ENCODE measurements around the gene SRR.
"Not testable (repeated sequence)": the region's sequence is repeated elsewhere in the genome, so short reads cannot be mapped to it uniquely, and the experiment has no call there.

Gene SRR

GRCh38 chr17:2299756-2300155 lies 4.0 kb upstream of the SRR start:
- TF ChIP-seq CTCF (IDR thresholded peaks at IDR 0.05; ENCODE audit: low read depth, low read length, missing control alignments), result no peak
- in situ Hi-C loops (cut with HindIII; ENCODE audit: low pct_ligation_motif_present, low sequenced_read_pairs), result no loop called here
- DNase-seq, result no peak
- peaks cover 29% of the 10 kb centered on the region for H3K36me3 ChIP-seq (replicated peaks)
- H3K27ac ChIP-seq, result no peak overlapping the region
- no peaks in the 10 kb centered on the region for H3K27me3 ChIP-seq (replicated peaks)
- H3K4me3 ChIP-seq (ENCODE audit: low read depth, low read length), result no peak overlapping the region

GRCh38 chr17:2302778-2303203 lies 959 bp upstream of the SRR start:
- Histone ChIP-seq H3K4me3 (ENCODE audit: low read depth, low read length) (peak overlapping the region; percentile 85), H3K36me3 (replicated peaks) (peaks cover 15% of the 10 kb centered on the region), H3K27me3 (replicated peaks) (no peaks in the 10 kb centered on the region), H3K27ac (peak overlapping the region; percentile 80)
- in situ Hi-C loops (cut with HindIII; ENCODE audit: low pct_ligation_motif_present, low sequenced_read_pairs), result no loop called here
- DNase-seq, result no peak
- TF ChIP-seq CTCF (IDR thresholded peaks at IDR 0.05; ENCODE audit: low read depth, low read length, missing control alignments), result no peak

GRCh38 chr17:2304931-2305330 lies 1.2 kb downstream of the SRR start:
- DNase-seq, result no peak
- Histone ChIP-seq H3K4me3 (ENCODE audit: low read depth, low read length) (no peak overlapping the region), H3K27me3 (replicated peaks) (no peaks in the 10 kb centered on the region), H3K36me3 (replicated peaks) (peaks cover 2% of the 10 kb centered on the region), H3K27ac (no peak overlapping the region)
- TF ChIP-seq CTCF (IDR thresholded peaks at IDR 0.05; ENCODE audit: low read depth, low read length, missing control alignments), result no peak
- in situ Hi-C loops (cut with HindIII; ENCODE audit: low pct_ligation_motif_present, low sequenced_read_pairs), result no loop called here

- Histone ChIP-seq H3K36me3 (replicated peaks) (no peaks in the 10 kb centered on the region), H3K27me3 (replicated peaks) (no peaks in the 10 kb centered on the region), H3K4me3 (ENCODE audit: low read depth, low read length) (no peak overlapping the region), H3K27ac (no peak overlapping the region)
- no peak for TF ChIP-seq CTCF (IDR thresholded peaks at IDR 0.05; ENCODE audit: low read depth, low read length, missing control alignments)
- DNase-seq, result no peak
- in situ Hi-C loops (cut with HindIII; ENCODE audit: low pct_ligation_motif_present, low sequenced_read_pairs), result no loop called here
Observed at GRCh38 chr17:2309338-2310154, 5.8 kb downstream of the SRR start.

GRCh38 chr17:2312736-2313135 lies 9.0 kb downstream of the SRR start:
- no peak for TF ChIP-seq CTCF (IDR thresholded peaks at IDR 0.05; ENCODE audit: low read depth, low read length, missing control alignments)
- Histone ChIP-seq H3K36me3 (replicated peaks) (no peaks in the 10 kb centered on the region), H3K27ac (no peak overlapping the region), H3K27me3 (replicated peaks) (no peaks in the 10 kb centered on the region), H3K4me3 (ENCODE audit: low read depth, low read length) (no peak overlapping the region)
- in situ Hi-C loops (cut with HindIII; ENCODE audit: low pct_ligation_motif_present, low sequenced_read_pairs), result no loop called here
- no peak for DNase-seq

GRCh38 chr17:2316916-2317205 lies 13.1 kb downstream of the SRR start:
- in situ Hi-C loops (cut with HindIII; ENCODE audit: low pct_ligation_motif_present, low sequenced_read_pairs); DNase-seq; H3K36me3 ChIP-seq (replicated peaks); H3K4me3 ChIP-seq (ENCODE audit: low read depth, low read length); H3K27me3 ChIP-seq (replicated peaks); H3K27ac ChIP-seq: not testable (repeated sequence)

Measured in brain microvascular endothelial cell (primary cell).